ENCODE data around the gene ANGEL1. TPM values are rescaled to one million over a fixed set of nuclear protein-coding genes. Genes with fewer than 3 reads are reported as not detected.

The ANGEL1 gene
- total and polyA plus RNA-seq, 2 donors (not counting 1 experiment from before 2014, with no cell fraction given), result 13.1 to 27.3 TPM

GRCh38 chr14:76754586-76754985 lies 58.1 kb downstream of the ANGEL1 start:
- no peaks in the 10 kb centered on the region for H3K9me3 Mint-ChIP-seq (ENCODE audit: insufficient read depth)
- 50% methylated on average over 1 of the region's 7 CpGs for WGBS (ENCODE audit: insufficient coverage)
- Histone ChIP-seq H3K9me3 (ENCODE audit: control extremely low read depth in 1 of 3, control insufficient read depth in 2 of 3, insufficient read depth in 1 of 3, low read length in 2 of 3) (no peaks in the 10 kb centered on the region), H2AFZ (ENCODE audit: insufficient read depth, low read depth, low read length, poor library complexity, severe bottlenecking) (no peak overlapping the region), H3K36me3 (replicated peaks in 1 of 2; ENCODE audit: control extremely low read depth in 1 of 2, control insufficient read depth in 1 of 2, extremely low read depth in 1 of 2, insufficient read depth in 2 of 2, low read length in 1 of 2) (no peaks in the 10 kb centered on the region), H3K4me1 (ENCODE audit: control insufficient read depth in 2 of 2, insufficient read depth in 2 of 2, low read length in 2 of 2) (no peaks in the 10 kb centered on the region), H3K4me3 (ENCODE audit: control extremely low read depth in 1 of 5, extremely low read depth in 1 of 5, insufficient read depth in 1 of 5, low read depth in 2 of 5, low read length in 4 of 5) (no peak overlapping the region), H4K20me1 (ENCODE audit: control insufficient read depth, insufficient read depth, low read length, poor library complexity, severe bottlenecking) (no peaks in the 10 kb centered on the region), H3K9ac (ENCODE audit: low read length) (no peak overlapping the region), H3K79me2 (ENCODE audit: control insufficient read depth, insufficient read depth, low read length) (no peaks in the 10 kb centered on the region), H3K27me3 (replicated peaks in 1 of 4; ENCODE audit: control extremely low read depth in 1 of 4, control insufficient read depth in 3 of 4, insufficient read depth in 4 of 4, low read length in 3 of 4) (no peaks in the 10 kb centered on the region), H3K27ac (ENCODE audit: low read length in 2 of 2) (no peak overlapping the region), H3K4me2 (replicated peaks; ENCODE audit: low read depth, low read length, poor library complexity, severe bottlenecking) (no peak overlapping the region)
- no peak overlapping the region for H3K27ac Mint-ChIP-seq
- POLR2A ChIA-PET, result no interaction called here
- intact Hi-C loops (cut with micrococcal nuclease), result no loop called here
- ATAC-seq (ENCODE audit: low read depth) (no peak), DNase-seq (no peak)
- peaks cover 29% of the 10 kb centered on the region for H3K27me3 Mint-ChIP-seq
- no peak for TF ChIP-seq CTCF (IDR thresholded peaks at IDR 0.05)
- no peak for TF ChIP-seq EZH2 (IDR thresholded peaks at IDR 0.05; ENCODE audit: borderline replicate concordance, insufficient read depth, low read depth, low read length, poor library complexity, severe bottlenecking)
- no peaks in the 10 kb centered on the region for H3K4me1 Mint-ChIP-seq
- H3K4me3 Mint-ChIP-seq, result no peak overlapping the region
- CTCF ChIA-PET, result no interaction called here

DNA sequence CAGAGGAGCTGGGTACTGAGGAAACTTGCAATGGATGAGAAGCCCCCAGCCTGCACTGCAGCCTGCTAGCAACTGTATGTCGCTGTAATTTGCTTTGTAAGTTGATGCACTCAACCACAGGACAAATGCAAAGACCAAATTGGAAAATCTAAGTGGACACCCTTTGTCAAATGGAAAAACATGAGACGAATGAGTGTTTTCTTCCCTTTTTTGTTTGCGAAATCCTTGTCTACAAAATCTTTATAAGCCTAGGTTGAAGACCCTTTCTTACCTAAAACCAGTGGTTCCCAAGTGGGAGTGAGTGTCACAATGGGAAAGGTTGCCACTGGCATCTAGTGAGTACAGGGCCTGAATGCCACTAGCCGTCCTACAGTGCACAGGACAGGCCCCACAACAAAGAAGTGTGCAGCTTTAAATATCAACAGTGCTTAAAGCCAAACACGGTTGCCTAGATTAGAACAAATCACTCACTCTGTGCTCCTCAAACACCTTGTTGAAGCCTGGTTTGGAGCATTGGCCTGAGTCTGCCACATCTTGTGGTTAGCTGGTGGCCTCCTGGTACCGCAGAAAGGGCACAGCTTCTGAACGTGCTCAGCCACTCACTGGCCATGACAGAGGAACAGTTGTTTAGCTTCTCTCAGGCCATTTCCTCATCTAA lies 59.0 kb downstream of the ANGEL1 start:
- H3K27me3 Mint-ChIP-seq, result peaks cover 23% of the 10 kb centered on the region
- Histone ChIP-seq H4K20me1 (ENCODE audit: control insufficient read depth, insufficient read depth, low read length, poor library complexity, severe bottlenecking) (no peaks in the 10 kb centered on the region), H3K9ac (ENCODE audit: low read length) (no peak overlapping the region), H3K4me2 (replicated peaks; ENCODE audit: low read depth, low read length, poor library complexity, severe bottlenecking) (no peak overlapping the region), H3K4me3 (ENCODE audit: control extremely low read depth in 1 of 5, extremely low read depth in 1 of 5, insufficient read depth in 1 of 5, low read depth in 2 of 5, low read length in 4 of 5) (no peak overlapping the region), H3K9me3 (ENCODE audit: control extremely low read depth in 1 of 3, control insufficient read depth in 2 of 3, insufficient read depth in 1 of 3, low read length in 2 of 3) (no peaks in the 10 kb centered on the region), H3K36me3 (replicated peaks in 1 of 2; ENCODE audit: control extremely low read depth in 1 of 2, control insufficient read depth in 1 of 2, extremely low read depth in 1 of 2, insufficient read depth in 2 of 2, low read length in 1 of 2) (no peaks in the 10 kb centered on the region), H2AFZ (ENCODE audit: insufficient read depth, low read depth, low read length, poor library complexity, severe bottlenecking) (no peak overlapping the region), H3K27me3 (replicated peaks in 1 of 4; ENCODE audit: control extremely low read depth in 1 of 4, control insufficient read depth in 3 of 4, insufficient read depth in 4 of 4, low read length in 3 of 4) (no peaks in the 10 kb centered on the region), H3K27ac (ENCODE audit: low read length in 2 of 2) (no peak overlapping the region), H3K4me1 (ENCODE audit: control insufficient read depth in 2 of 2, insufficient read depth in 2 of 2, low read length in 2 of 2) (no peaks in the 10 kb centered on the region), H3K79me2 (ENCODE audit: control insufficient read depth, insufficient read depth, low read length) (no peaks in the 10 kb centered on the region)
- DNase-seq, result no peak
- intact Hi-C loops (cut with micrococcal nuclease), result no loop called here
- no peaks in the 10 kb centered on the region for H3K4me1 Mint-ChIP-seq
- POLR2A ChIA-PET, result no interaction called here
- H3K4me3 Mint-ChIP-seq, result no peak overlapping the region
- CTCF ChIA-PET, result interaction anchor here (0.6 kb wide), 1 partner anchor 1801 kb away, joined by 3 read pairs; no protein-coding TSS in a partner anchor
- WGBS (ENCODE audit: insufficient coverage), result 88% methylated on average over 5 of the region's 7 CpGs
- no peak for ATAC-seq (ENCODE audit: low read depth)
- TF ChIP-seq EZH2 (IDR thresholded peaks at IDR 0.05; ENCODE audit: borderline replicate concordance, insufficient read depth, low read depth, low read length, poor library complexity, severe bottlenecking), result no peak
- TF ChIP-seq CTCF (IDR thresholded peaks at IDR 0.05), result no peak
- H3K9me3 Mint-ChIP-seq (ENCODE audit: insufficient read depth), result no peaks in the 10 kb centered on the region
- H3K27ac Mint-ChIP-seq, result no peak overlapping the region

Measured in B cell (primary cell).